H9 (cell line): ENCODE data around the gene SHPK. TPM values are rescaled to one million over a fixed set of nuclear protein-coding genes. Genes with fewer than 3 reads are reported as not detected.

Source experiments
- DNase-seq: peaks from one replicate; pipeline ENCODE4 v3.0.0-alpha.2; 2017
- H2AFZ ChIP-seq: one replicate; pipeline ENCODE4 v1.6.1; 2013; ENCODE audit warnings: mild to moderate bottlenecking, low read length, control low read depth, moderate library complexity
- H2AK5ac ChIP-seq: 2 replicates; pipeline ENCODE4 v1.6.1; 2013; ENCODE audit warnings: low read length, control low read depth, mixed read lengths; ENCODE audit not compliant: insufficient read length
- H2BK120ac ChIP-seq: one replicate; pipeline ENCODE4 v1.6.1; 2013; ENCODE audit warnings: low read depth, mild to moderate bottlenecking, low read length, control low read depth, inconsistent platforms; ENCODE audit not compliant: poor library complexity, severe bottlenecking
- H2BK12ac ChIP-seq: 2 replicates; pipeline ENCODE4 v1.6.1; 2013; ENCODE audit warnings: low read length, control low read depth, mixed read lengths, low read depth; ENCODE audit not compliant: insufficient read length
- H2BK15ac ChIP-seq: 2 replicates; pipeline ENCODE4 v1.6.1; 2013; ENCODE audit warnings: low read depth, low read length, control low read depth
- H2BK20ac ChIP-seq: one replicate; pipeline ENCODE4 v1.6.1; 2013; ENCODE audit warnings: low read depth, mild to moderate bottlenecking, low read length, control low read depth, inconsistent platforms; ENCODE audit not compliant: poor library complexity, severe bottlenecking
- H2BK5ac ChIP-seq: 2 replicates; pipeline ENCODE4 v1.6.1; 2013; ENCODE audit warnings: low read length, control low read depth, mixed read lengths; ENCODE audit not compliant: insufficient read length
- H3K14ac ChIP-seq: 2 replicates; pipeline ENCODE4 v1.6.1; 2013; ENCODE audit warnings: low read length, control low read depth; ENCODE audit not compliant: insufficient read depth
- H3K18ac ChIP-seq: 2 replicates; pipeline ENCODE4 v1.6.1; 2013; ENCODE audit warnings: low read depth, mild to moderate bottlenecking, mixed read lengths, low read length, control low read depth; ENCODE audit not compliant: insufficient read length
- H3K23ac ChIP-seq: 2 replicates; pipeline ENCODE4 v1.6.1; 2013; ENCODE audit warnings: low read length, control low read depth, mixed read lengths, low read depth; ENCODE audit not compliant: insufficient read length
- H3K23me2 ChIP-seq: 2 replicates; pipeline ENCODE4 v1.6.1; 2013; ENCODE audit warnings: low read depth, mild to moderate bottlenecking, mixed read lengths, low read length, control low read depth; ENCODE audit not compliant: insufficient read length, poor library complexity, severe bottlenecking
- H3K27ac ChIP-seq: 2 replicates; pipeline ENCODE4 v1.5.1; 2013; ENCODE audit warnings: low read length, control low read depth, mixed read lengths, low read depth; ENCODE audit not compliant: insufficient read length
- H3K27me3 ChIP-seq: 2 replicates; pipeline ENCODE4 v1.6.1; 2013; ENCODE audit warnings: low read length, control low read depth, inconsistent platforms; ENCODE audit not compliant: insufficient read depth
- H3K4ac ChIP-seq: 2 replicates; pipeline ENCODE4 v1.6.1; 2013; ENCODE audit warnings: low read depth, mild to moderate bottlenecking, control low read depth, inconsistent platforms, low read length, moderate library complexity
- H3K4me1 ChIP-seq: 2 replicates; pipeline ENCODE4 v1.6.1; 2013; ENCODE audit warnings: low read length, control low read depth, inconsistent platforms; ENCODE audit not compliant: insufficient read depth
- H3K4me2 ChIP-seq: 2 replicates; pipeline ENCODE4 v1.6.1; 2013; ENCODE audit warnings: low read length, control low read depth, mixed read lengths; ENCODE audit not compliant: insufficient read length, insufficient read depth
- H3K56ac ChIP-seq: 2 replicates; pipeline ENCODE4 v1.6.1; 2013; ENCODE audit warnings: low read depth, mild to moderate bottlenecking, mixed read lengths, low read length, control low read depth; ENCODE audit not compliant: insufficient read length
- H3K79me1 ChIP-seq: 2 replicates; pipeline ENCODE4 v1.6.1; 2013; ENCODE audit warnings: low read depth, mild to moderate bottlenecking, moderate library complexity, low read length, control low read depth, inconsistent platforms; ENCODE audit not compliant: insufficient read depth, poor library complexity, severe bottlenecking
- H3K79me2 ChIP-seq: 2 replicates; pipeline ENCODE4 v1.6.1; 2013; ENCODE audit warnings: low read length, control low read depth, inconsistent platforms; ENCODE audit not compliant: insufficient read depth
- H3K9ac ChIP-seq: 2 replicates; pipeline ENCODE4 v1.6.1; 2013; ENCODE audit warnings: low read length, control low read depth, mixed read lengths; ENCODE audit not compliant: insufficient read length; ENCODE audit errors: extremely low read depth
- H3K9me3 ChIP-seq: one replicate; pipeline ENCODE4 v1.6.1; 2013; ENCODE audit warnings: low read depth, low read length, inconsistent platforms; ENCODE audit not compliant: control insufficient read depth
- H3T11ph ChIP-seq: one replicate; pipeline ENCODE4 v1.6.1; 2013; ENCODE audit warnings: mild to moderate bottlenecking, low read length, control low read depth, inconsistent platforms
- H4K20me1 ChIP-seq: one replicate; pipeline ENCODE4 v1.6.1; 2013; ENCODE audit not compliant: control insufficient read depth, insufficient read length, insufficient read depth
- H4K5ac ChIP-seq: 2 replicates; pipeline ENCODE4 v1.6.1; 2013; ENCODE audit warnings: low read depth, mild to moderate bottlenecking, mixed read lengths, low read length, control low read depth; ENCODE audit not compliant: insufficient read length
- H4K8ac ChIP-seq: replicated peaks from 2 replicates; pipeline ENCODE4 v1.6.1; 2013; ENCODE audit warnings: low read length, control low read depth, mixed read lengths, low read depth; ENCODE audit not compliant: insufficient read length
- H4K91ac ChIP-seq: 2 replicates; pipeline ENCODE4 v1.6.1; 2013; ENCODE audit warnings: low read depth, mild to moderate bottlenecking, moderate library complexity, mixed read lengths, low read length, control low read depth; ENCODE audit not compliant: insufficient read length
- H3K27ac Mint-ChIP-seq, 3 experiments: 2 replicates in 2 of 3; 3 replicates in 1 of 3; pipeline ENCODE4 v1.8.0; 2020 to 2021; ENCODE audit warnings: mixed read lengths in 3 of 3, mild to moderate bottlenecking in 1 of 3, moderate library complexity in 1 of 3
- H3K27me3 Mint-ChIP-seq: 2 replicates; pipeline ENCODE4 v1.8.0; 2021; ENCODE audit warnings: low read depth, mild to moderate bottlenecking, moderate library complexity, mixed read lengths
- H3K36me3 Mint-ChIP-seq, 3 experiments: 2 replicates in 2 of 3; 3 replicates in 1 of 3; pipeline ENCODE4 v1.8.0; 2020 to 2021; ENCODE audit warnings: low read depth in 3 of 3, mixed read lengths in 3 of 3; ENCODE audit not compliant: insufficient read depth in 1 of 3
- H3K4me1 Mint-ChIP-seq, 2 experiments: 2 replicates each; pipeline ENCODE4 v1.8.0; 2020; ENCODE audit warnings: mixed read lengths in 2 of 2
- H3K4me3 Mint-ChIP-seq, 2 experiments: 2 replicates in 1 of 2; 3 replicates in 1 of 2; pipeline ENCODE4 v1.8.0; 2020 to 2021; ENCODE audit warnings: mild to moderate bottlenecking in 2 of 2, mixed read lengths in 2 of 2, moderate library complexity in 1 of 2
- H3K9me3 Mint-ChIP-seq, 2 experiments: 2 replicates in 1 of 2; 3 replicates in 1 of 2; pipeline ENCODE4 v1.8.0; 2020; ENCODE audit warnings: mild to moderate bottlenecking in 2 of 2, mixed read lengths in 2 of 2, moderate library complexity in 1 of 2
- CTCF ChIP-seq: fragments of 200-600 bp; sonication (generic); conservative IDR thresholded peaks from 3 replicates; pipeline ENCODE4 v1.8.0; 2021; ENCODE audit warnings: antibody characterized with exemption, mild to moderate bottlenecking
- WGBS: extraction: QIAGEN DNeasy Blood & Tissue Kit; methylation state at CpG from one replicate; pipeline ENCODE4 v1.1.7; 2013; ENCODE audit warnings: missing lambda C conversion rate, low lambda C conversion rate, mixed read lengths; ENCODE audit not compliant: insufficient read length; ENCODE audit errors: extremely low coverage; 5-methylcytosine and 5-hydroxymethylcytosine counted together
- total RNA-seq: library from RNA; stranded (reverse); gene quantifications from 2 replicates; pipeline ENCODE4 v1.2.1, GENCODE V29; 2021

SHPK gene
- total RNA-seq, 1 experiment from 2014 or later, result 27.0 TPM

- Histone ChIP-seq H4K5ac (no peak overlapping the region), H2BK20ac (no peak overlapping the region), H2BK12ac (no peak overlapping the region), H3K4ac (no peak overlapping the region), H3K4me2 (no peak overlapping the region), H4K8ac (no peak overlapping the region), H3K18ac (no peak overlapping the region), H3K23me2 (no peaks in the 10 kb centered on the region), H4K91ac (no peak overlapping the region), H3K56ac (no peak overlapping the region), H2AK5ac (no peak overlapping the region), H3K14ac (no peak overlapping the region; the same call in 1 of the 2 replicates), H2BK120ac (no peak overlapping the region), H3K4me1 (no peaks in the 10 kb centered on the region), H3K79me2 (no peaks in the 10 kb centered on the region), H3K9me3 (no peaks in the 10 kb centered on the region), H2BK15ac (no peak overlapping the region), H2BK5ac (no peak overlapping the region), H3K27ac (no peak overlapping the region), H3K9ac (no peak overlapping the region), H3K23ac (no peak overlapping the region), H3T11ph (no peak overlapping the region), H4K20me1 (no peaks in the 10 kb centered on the region), H2AFZ (no peak overlapping the region), H3K27me3 (no peaks in the 10 kb centered on the region), H3K79me1 (no peaks in the 10 kb centered on the region)
- no peaks in the 10 kb centered on the region; a peak in 1 of 7 replicates for H3K36me3 Mint-ChIP-seq
- H3K4me3 Mint-ChIP-seq, result no peak overlapping the region
- H3K9me3 Mint-ChIP-seq, result no peaks in the 10 kb centered on the region
- no peak overlapping the region for H3K27ac Mint-ChIP-seq
- H3K4me1 Mint-ChIP-seq, result peaks cover 7 to 23% of the 10 kb centered on the region in 2 experiments
- H3K27me3 Mint-ChIP-seq, result peaks cover 4% of the 10 kb centered on the region; the same call in 1 of the 2 replicates
- no peak for TF ChIP-seq CTCF
- no CpG with 5 or more reads among the region's 12 CpGs for WGBS
- no peak for DNase-seq
These were observed 45.0 kb upstream of the SHPK start for GRCh38 chr17:3681057-3681456.
